ENCODE results near the gene HS6ST3.

HS6ST3 gene

DNA sequence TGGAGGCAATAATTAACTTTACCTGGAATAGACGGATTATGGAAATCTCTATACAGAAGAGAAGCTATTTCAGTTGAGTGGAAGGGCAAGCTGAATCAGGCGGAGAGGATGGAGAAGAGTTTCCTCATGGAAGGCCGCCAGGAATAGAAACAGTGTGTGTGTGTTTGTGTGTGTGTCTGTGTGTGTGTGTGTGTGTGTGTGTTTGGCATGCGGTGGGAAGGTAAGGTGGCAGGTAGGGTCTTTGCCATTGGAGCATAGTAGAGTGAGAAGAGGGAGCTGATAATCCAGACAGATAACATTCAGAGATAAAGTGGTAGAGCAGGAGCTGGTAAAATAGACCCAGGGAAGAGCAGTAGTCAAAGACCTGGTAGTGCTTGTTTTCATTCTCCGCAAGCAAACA, 9.2 kb upstream of the HS6ST3 start:
- no peak for DNase-seq (ENCODE audit: low read depth)
- TF ChIP-seq CTCF (IDR thresholded peaks at IDR 0.05; ENCODE audit: control insufficient read depth, insufficient read depth, low read depth, low read length, missing control alignments), result no peak
- no peak overlapping the region for H3K4me3 ChIP-seq (ENCODE audit: control insufficient read depth, low read depth, low read length)

DNA sequence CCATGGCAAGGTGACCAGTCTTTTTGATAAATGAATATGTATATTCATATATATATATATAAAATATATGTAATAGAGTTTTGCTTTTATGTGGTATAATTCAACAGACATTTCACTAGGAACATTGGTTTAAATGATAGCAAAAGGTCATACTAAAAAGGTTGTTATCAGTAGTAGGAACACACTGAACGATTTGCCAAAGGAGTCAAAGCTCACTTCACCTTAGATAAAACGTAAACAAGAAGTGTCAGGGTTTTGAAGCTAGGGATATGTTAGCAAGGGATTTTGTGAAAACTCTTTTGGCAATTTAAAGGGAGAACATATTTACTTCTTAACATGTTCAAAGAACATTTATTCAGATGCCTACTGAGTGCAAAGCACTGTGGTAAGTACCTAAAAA, 8.0 kb upstream of the HS6ST3 start:
- no peak for DNase-seq (ENCODE audit: low read depth)
- no peak overlapping the region for H3K4me3 ChIP-seq (ENCODE audit: control insufficient read depth, low read depth, low read length)
- TF ChIP-seq CTCF (IDR thresholded peaks at IDR 0.05; ENCODE audit: control insufficient read depth, insufficient read depth, low read depth, low read length, missing control alignments), result no peak

DNA sequence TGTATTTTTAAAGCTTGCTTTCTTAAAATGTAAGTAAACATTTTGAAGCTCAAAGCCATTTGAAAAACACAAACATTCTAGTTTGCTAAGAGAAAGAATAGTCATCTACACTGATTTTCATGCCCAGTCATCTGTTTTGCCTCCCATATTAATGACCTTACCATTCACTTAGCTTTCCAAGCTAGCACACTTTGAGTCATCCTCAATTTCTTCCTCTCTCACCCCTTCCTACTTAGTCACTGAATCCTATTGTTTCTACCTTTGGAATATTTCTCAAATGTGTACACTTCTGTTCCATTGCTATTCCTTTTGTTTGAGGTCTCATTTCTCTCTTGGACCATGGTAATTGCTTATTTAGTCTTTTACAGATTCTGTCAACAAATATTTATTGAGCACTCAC, 7.3 kb upstream of the HS6ST3 start:
- H3K4me3 ChIP-seq (ENCODE audit: control insufficient read depth, low read depth, low read length), result no peak overlapping the region
- no peak for DNase-seq (ENCODE audit: low read depth)
- no peak for TF ChIP-seq CTCF (IDR thresholded peaks at IDR 0.05; ENCODE audit: control insufficient read depth, insufficient read depth, low read depth, low read length, missing control alignments)

DNA sequence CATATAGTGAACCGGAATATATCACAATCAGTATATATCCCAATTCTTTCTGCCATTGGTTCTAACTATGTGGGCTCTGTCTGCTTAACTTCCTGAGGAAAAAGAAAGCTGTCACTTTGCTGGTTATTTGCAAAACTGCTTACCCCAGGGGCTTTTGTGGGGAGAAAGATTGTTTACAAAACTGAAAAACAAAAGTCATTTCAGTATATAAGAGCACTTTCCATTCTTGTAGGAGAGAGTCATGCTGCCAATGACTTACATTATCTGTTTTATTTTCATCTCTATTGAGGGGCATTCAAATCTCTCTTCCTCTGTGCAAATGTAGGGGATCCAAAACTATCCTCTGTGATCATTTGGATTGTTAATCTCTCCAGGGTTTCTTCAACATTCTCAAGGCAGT, 3.2 kb upstream of the HS6ST3 start:
- H3K4me3 ChIP-seq (ENCODE audit: control insufficient read depth, low read depth, low read length), result no peak overlapping the region
- no peak for TF ChIP-seq CTCF (IDR thresholded peaks at IDR 0.05; ENCODE audit: control insufficient read depth, insufficient read depth, low read depth, low read length, missing control alignments)
- DNase-seq (ENCODE audit: low read depth), result no peak

DNA sequence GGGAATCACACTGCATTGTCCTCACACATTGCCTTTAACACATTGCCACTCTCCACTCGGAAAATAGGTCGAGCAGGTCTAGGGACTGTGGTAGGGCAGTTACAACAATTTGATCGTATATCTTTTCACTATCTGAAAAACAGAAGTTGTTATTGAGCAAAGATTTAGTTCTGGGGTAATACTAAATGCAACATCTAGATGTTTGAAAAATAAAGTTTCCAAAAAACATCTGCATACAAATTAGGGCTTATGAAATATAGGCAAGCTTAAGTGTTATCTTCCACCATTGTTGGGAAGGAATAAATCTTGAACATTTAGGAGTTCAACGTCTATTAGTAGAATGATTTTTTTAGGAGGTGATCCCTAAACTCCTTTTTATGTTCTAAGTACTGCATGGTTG, 768 bp upstream of the HS6ST3 start:
- no peak overlapping the region for H3K4me3 ChIP-seq (ENCODE audit: control insufficient read depth, low read depth, low read length)
- no peak for DNase-seq (ENCODE audit: low read depth)
- TF ChIP-seq CTCF (IDR thresholded peaks at IDR 0.05; ENCODE audit: control insufficient read depth, insufficient read depth, low read depth, low read length, missing control alignments), result no peak

DNA sequence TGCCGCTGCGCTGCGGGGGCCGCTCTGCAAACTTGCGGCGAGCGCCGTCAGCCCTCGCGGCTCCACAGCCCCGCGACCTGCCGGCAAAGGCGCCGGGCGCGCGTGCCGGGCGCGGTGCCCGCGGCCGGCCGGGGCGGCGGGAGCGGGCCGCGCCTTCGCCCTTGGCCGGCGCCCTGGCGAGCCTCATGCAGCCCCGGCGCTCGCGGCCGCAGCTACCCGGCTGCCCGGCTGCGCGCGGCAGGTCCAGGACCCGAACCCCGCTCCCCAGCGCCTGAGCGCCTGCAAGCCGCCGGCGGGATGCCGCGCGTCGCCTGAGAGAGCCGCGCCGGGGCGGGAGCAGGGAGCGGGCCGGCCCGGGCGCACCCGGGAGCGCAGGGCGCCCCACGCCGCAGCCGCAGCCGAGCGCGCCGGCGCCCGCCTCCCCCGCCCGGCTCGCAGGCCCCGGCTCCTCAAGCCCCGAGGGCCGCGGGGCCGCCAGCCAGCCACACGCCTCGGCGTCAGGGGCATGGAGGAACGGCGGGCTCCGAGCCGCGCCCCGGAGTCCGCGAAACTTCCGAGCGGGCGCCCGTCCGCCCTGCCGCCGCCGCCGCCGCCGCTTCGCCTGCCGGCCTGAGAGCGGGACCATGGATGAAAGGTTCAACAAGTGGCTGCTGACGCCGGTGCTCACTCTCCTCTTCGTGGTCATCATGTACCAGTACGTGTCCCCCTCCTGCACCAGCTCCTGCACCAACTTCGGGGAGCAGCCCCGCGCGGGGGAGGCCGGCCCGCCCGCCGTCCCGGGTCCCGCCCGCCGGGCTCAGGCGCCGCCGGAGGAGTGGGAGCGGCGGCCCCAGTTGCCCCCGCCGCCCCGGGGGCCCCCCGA, 564 bp downstream of the HS6ST3 start:
- no peak for DNase-seq (ENCODE audit: low read depth)
- H3K4me3 ChIP-seq (ENCODE audit: control insufficient read depth, low read depth, low read length), result no peak overlapping the region; the same call in 1 of the 2 replicates
- no peak for TF ChIP-seq CTCF (IDR thresholded peaks at IDR 0.05; ENCODE audit: control insufficient read depth, insufficient read depth, low read depth, low read length, missing control alignments)
